Upper lobe of right lung (tissue), 1 donor: Measurements from ENCODE around the gene ITPR3. TPM values are rescaled to one million over a fixed set of nuclear protein-coding genes. Genes with fewer than 3 reads are reported as not detected.

Experiments used
- ATAC-seq: fragments of 200-7000 bp; cut with Tn5 transposase; one replicate; pipeline ENCODE4 v1.9.1; 2020; ENCODE audit warnings: mild to moderate bottlenecking, moderate library complexity
- DNase-seq: peaks from one replicate; pipeline ENCODE4 v3.0.0-alpha.2; 2020
- H3K27ac ChIP-seq: fragments of 200-600 bp; one replicate; pipeline ENCODE4 v1.8.0; 2022
- H3K27me3 ChIP-seq: fragments of 200-600 bp; one replicate; pipeline ENCODE4 v1.8.0; 2022; ENCODE audit warnings: mild to moderate bottlenecking
- H3K36me3 ChIP-seq: fragments of 200-600 bp; one replicate; pipeline ENCODE4 v1.8.0; 2022
- H3K4me1 ChIP-seq: fragments of 200-600 bp; one replicate; pipeline ENCODE4 v1.8.0; 2022
- H3K4me3 ChIP-seq: fragments of 200-600 bp; one replicate; pipeline ENCODE4 v1.8.0; 2022; ENCODE audit warnings: mild to moderate bottlenecking
- H3K9me3 ChIP-seq: fragments of 200-600 bp; one replicate; pipeline ENCODE4 v1.8.0; 2022
- CTCF ChIP-seq: fragments of 200-600 bp; IDR thresholded peaks from one replicate; pipeline ENCODE4 v1.8.0; 2022; ENCODE audit warnings: antibody characterized with exemption
- intact Hi-C: fragments of 100-400 bp; cut with DNase I; formaldehyde crosslinking; loops from one replicate; pipeline ENCODE4 v1.11.0; 2022
- total RNA-seq: library from RNA; stranded (reverse); fragmentation: NEBNext Ultra II Directional; extraction: Animal tissue kit (Norgen Biotek cat#: 25700); gene quantifications from one replicate; pipeline ENCODE4 v1.2.1, GENCODE V29; 2021
- donor health status: DM: no; HTN: yes; CAD: no; lungs with severe emphysema.

Gene ITPR3
- total RNA-seq, 1 donor from 2014 or later = 111 TPM

- H3K27ac ChIP-seq = peak overlapping the region; percentile 60
- peaks cover 27% of the 10 kb centered on the region for H3K4me1 ChIP-seq
- H3K9me3 ChIP-seq = no peaks in the 10 kb centered on the region
- DNase-seq (no peak), ATAC-seq (no peak)
- no peak for TF ChIP-seq CTCF
- intact Hi-C loops = no loop called here
- H3K27me3 ChIP-seq = no peaks in the 10 kb centered on the region
- H3K4me3 ChIP-seq = no peak overlapping the region
- no peaks in the 10 kb centered on the region for H3K36me3 ChIP-seq
Measured at GRCh38 chr6:33717934-33718455, 96.9 kb downstream of the ITPR3 start.

- Histone ChIP-seq H3K4me1 (peaks cover 27% of the 10 kb centered on the region), H3K9me3 (no peaks in the 10 kb centered on the region), H3K27me3 (no peaks in the 10 kb centered on the region), H3K36me3 (no peaks in the 10 kb centered on the region), H3K4me3 (no peak overlapping the region), H3K27ac (peak overlapping the region; percentile 60)
- TF ChIP-seq CTCF = no peak
- peak; percentile 20 for DNase-seq
- intact Hi-C loops = no loop called here
- no peak for ATAC-seq
Measured at GRCh38 chr6:33718713-33719112, 97.6 kb downstream of the ITPR3 start.

GRCh38 chr6:33719326-33719987 lies 98.3 kb downstream of the ITPR3 start:
- DNase-seq = peak; percentile 64
- peaks cover 27% of the 10 kb centered on the region for H3K4me1 ChIP-seq

GRCh38 chr6:33720998-33721397 lies 99.9 kb downstream of the ITPR3 start:
- intact Hi-C loops = no loop called here
- ATAC-seq = no peak
- no peak overlapping the region for H3K27ac ChIP-seq
- H3K4me3 ChIP-seq = no peak overlapping the region
- H3K36me3 ChIP-seq = no peaks in the 10 kb centered on the region
- TF ChIP-seq CTCF = no peak
- H3K27me3 ChIP-seq = no peaks in the 10 kb centered on the region
- H3K4me1 ChIP-seq = peaks cover 27% of the 10 kb centered on the region
- DNase-seq = no peak
- no peaks in the 10 kb centered on the region for H3K9me3 ChIP-seq

More at GRCh38 chr6:33719326-33719987, 98.3 kb downstream of the ITPR3 start:
- H3K27me3 ChIP-seq = no peaks in the 10 kb centered on the region
- peak overlapping the region; percentile 60 for H3K27ac ChIP-seq
- H3K36me3 ChIP-seq = no peaks in the 10 kb centered on the region
- no peak for TF ChIP-seq CTCF
- H3K4me3 ChIP-seq = no peak overlapping the region
- intact Hi-C loops = no loop called here
- peak; percentile 65 for ATAC-seq
- H3K9me3 ChIP-seq = no peaks in the 10 kb centered on the region

GRCh38 chr6:33721508-33721907 lies 100.4 kb downstream of the ITPR3 start:
- H3K27me3 ChIP-seq = no peaks in the 10 kb centered on the region
- no peaks in the 10 kb centered on the region for H3K9me3 ChIP-seq
- peaks cover 25% of the 10 kb centered on the region for H3K4me1 ChIP-seq
- no peak overlapping the region for H3K27ac ChIP-seq
- no peak overlapping the region for H3K4me3 ChIP-seq
- intact Hi-C loops = no loop called here
- TF ChIP-seq CTCF = no peak
- ATAC-seq (no peak), DNase-seq (no peak)
- no peaks in the 10 kb centered on the region for H3K36me3 ChIP-seq
